Measurements from ENCODE around the gene JUP.

The JUP gene

DNA sequence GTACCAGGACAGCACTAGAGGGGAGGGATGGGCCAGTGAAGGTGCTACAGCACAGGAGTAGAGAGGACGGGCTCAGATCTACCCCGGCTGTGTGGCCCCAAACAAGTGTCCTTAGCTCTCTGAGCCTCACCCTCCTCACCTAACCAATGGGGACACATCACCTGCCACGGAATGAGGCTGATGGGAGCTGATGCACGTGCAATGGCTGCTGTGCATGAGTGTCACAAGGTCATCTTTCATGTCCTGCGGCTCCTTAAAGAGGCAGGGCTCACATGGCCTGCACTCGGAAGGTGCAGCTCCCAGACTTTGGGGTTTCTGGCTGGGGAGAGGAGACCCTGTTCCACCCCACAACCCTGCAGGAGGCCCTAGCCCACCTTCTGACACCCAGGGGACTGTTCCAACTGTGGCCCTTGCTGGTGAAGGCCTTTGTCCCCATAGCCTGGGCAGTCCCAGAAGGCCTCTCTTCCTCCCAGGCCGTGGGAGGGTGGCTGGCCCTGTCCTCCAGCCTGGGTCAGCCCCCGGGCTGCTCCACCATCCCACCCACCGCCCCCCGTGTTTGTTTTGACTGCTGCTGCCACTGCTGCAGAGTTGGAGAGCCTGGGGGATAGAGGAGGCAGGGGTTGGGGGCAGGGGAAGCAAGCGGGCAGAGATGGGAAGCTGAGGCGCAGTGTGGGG is 62.6 kb downstream of the JUP start:
- DNase-seq (ENCODE audit: low spot score), result no peak

DNA sequence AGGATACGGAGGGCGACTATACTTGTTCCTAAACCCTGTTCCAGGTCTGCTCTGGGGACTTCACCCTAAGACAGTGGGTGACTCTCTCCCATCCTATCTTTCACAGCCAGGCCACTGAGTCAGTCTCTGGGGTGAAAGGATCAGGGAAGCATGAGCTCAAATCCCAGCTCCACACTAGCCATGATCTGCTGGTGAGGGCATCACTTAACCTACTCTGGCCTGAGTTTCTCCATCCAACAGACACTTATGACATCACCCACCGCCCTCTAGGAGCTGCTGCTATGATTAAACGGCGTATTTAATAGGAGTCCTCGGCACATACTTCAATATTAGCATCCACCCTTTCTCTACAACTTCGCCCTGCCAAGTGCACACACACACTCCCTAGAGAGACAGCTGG is 64.3 kb downstream of the JUP start:
- DNase-seq (ENCODE audit: low spot score), result no peak

DNA sequence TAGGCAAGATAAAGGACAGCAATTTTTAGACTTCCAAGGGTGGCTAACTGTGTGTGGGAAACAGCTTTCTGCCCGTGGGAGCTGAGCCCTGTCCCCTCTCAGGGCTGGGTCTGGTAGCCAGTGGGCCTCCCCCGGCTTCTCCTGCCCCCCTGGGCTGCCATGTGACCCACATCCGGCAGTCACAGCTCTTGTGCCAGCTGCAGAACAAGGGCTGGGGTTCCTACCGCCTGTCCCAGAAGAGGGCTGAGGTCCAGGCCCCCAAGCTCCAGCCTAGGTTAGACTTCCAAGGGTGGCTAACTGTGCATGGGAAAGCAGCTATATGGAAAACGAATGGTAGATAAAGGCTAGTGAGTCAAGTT is 68.2 kb downstream of the JUP start:
- no peak for DNase-seq (ENCODE audit: low spot score)

DNA sequence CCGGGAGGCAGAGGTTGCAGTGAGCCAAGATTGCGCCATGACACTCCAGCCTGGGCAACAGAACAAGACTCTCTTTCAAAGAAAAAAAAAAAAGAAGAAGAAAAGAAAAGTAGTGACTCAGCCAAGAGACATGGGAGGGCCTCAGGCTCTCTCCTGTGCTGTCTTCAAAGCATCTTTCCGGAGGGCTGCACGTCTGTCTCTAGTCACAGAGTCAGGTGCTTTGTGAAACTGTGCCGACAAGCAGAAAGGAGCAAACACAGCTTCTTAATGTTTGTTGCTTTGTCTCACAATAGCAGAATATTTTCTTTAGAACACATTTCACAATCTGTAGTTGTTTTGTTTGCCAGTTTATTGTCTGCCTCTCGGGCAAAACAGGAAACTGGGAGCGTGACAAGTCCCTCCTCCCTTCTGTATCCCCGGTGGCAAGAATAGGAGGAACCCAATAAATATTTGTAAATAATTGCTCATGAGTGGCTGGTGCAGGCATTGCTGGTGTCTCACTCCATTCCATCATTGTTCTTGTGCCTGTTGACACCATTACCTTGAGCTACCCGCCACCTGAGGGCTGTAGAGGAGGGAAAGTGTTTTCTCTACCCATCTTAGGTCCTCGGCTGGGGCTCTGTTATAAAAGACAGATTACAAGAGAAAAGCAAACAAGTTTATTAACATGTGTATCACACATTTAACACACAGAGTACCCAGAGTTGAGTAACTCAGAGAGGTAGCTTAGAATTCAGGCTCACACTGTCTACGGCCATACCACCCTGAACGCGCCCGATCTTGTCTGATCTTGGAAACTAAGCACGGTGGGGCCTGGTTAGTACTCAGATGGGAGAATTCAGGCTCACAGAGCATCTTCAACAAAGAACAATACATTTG is 68.9 kb downstream of the JUP start:
- peak; percentile 63 for DNase-seq (ENCODE audit: low spot score)

DNA sequence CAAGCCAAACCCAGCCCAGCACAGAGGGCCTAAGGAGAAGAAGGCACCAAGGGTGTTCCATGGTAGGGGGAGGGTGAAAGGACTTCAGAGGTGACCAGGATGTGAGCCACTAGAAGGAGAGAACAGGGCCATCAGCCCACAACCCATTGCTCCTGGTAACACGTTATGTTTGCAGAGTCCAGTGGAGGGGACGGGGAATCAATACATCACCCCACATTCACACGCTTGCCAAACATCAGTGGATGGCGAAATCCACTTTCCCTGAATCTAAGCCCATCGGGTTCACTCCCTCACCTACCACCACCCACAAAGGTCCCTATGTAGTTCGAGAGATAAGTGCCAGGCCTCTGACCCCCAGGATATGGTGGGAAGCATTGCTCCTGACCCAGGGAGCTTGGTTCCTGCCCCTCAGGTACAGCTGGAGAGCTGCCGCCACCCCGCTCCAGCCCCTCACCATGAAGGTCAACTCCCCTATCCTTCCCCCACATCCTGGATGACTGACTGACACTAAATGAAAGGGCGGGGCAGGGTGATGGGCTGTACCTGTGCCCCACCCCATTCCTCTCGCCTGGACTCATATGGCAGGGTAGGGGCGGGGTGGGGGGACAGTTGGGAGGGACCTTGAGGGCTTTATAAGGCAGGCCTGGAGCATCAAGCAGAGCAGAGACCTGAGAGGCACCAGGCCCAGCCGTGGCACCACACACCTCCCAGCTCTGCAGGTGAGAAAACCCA is 74.7 kb downstream of the JUP start, which contains the start of gene GAST:
Gene GAST (plus strand): TSS at position 663 of the 732 bp plus-strand sequence. CDS start 3,106 bp downstream, outside the sequence.
- DNase-seq (ENCODE audit: low spot score), result no peak

DNA sequence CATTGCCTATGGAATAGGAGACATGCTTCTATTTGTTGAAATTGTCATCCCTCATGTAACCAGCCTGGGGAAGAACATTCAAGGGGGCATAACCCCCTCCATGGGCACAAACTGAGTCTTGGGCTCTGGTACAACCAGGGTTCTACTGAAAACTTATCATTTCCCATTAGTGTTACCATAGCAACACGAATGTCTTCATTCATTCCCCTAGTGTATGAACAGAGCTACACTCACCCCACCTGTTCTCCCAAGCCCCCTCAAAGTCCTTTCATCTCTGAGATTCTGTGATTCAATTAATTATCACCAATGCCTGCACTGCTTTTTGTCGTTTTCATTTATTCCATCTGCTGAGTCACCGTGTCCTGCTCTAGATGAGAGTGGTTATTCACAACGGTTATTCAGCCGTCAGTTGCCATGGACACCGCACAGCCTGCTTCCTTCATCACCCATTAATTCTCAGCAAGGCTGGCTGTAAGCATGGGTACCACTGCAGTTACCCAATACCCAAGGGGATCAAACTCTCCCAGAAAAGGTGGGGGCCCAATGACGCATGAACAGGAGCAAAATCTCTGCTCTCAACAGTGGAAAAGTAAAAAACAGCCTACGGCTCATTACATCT is 75.9 kb downstream of the JUP start:
- DNase-seq (ENCODE audit: low spot score), result peak; percentile 79

DNA sequence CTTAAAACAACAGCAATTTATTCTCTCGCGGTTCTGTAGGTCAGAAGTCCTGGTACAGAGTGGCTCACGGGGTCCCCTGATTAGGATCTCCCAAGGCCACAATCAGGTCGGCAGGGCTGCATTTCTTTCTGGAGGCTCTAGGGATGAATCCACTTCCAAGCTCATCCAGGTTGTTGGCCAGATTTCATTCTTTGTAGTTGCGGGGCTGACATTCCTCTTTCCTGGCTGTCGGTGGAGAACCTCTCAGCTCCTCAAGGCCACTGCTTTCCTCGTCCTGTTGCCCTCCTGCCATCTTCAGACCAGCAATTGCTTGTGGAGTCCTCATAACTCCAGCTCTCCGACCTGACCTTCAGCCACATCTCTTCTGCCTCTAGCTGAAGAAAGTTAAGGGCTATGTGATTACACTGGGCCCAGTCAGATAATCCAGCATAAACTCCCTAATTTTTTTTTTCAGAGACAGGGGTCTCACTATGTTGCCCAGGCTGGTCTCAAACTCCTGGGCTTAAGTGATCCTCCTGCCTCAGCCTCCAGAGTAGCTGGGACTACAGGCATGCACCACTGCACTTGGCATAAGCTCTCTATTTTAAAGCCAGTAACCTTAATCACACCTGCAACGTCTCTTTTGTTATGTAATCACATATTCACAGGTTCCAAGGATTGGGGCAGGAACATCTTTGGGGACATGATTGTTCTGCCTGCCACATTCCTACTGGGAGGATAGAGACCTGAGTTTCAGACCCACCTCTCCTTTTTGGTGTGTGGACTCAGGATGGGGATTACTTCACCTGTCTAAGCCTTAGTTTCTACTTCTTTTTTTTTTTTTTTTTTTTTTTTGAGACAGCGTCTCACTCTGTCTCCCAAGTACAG is 78.5 kb downstream of the JUP start:
- DNase-seq (ENCODE audit: low spot score), result no peak

DNA sequence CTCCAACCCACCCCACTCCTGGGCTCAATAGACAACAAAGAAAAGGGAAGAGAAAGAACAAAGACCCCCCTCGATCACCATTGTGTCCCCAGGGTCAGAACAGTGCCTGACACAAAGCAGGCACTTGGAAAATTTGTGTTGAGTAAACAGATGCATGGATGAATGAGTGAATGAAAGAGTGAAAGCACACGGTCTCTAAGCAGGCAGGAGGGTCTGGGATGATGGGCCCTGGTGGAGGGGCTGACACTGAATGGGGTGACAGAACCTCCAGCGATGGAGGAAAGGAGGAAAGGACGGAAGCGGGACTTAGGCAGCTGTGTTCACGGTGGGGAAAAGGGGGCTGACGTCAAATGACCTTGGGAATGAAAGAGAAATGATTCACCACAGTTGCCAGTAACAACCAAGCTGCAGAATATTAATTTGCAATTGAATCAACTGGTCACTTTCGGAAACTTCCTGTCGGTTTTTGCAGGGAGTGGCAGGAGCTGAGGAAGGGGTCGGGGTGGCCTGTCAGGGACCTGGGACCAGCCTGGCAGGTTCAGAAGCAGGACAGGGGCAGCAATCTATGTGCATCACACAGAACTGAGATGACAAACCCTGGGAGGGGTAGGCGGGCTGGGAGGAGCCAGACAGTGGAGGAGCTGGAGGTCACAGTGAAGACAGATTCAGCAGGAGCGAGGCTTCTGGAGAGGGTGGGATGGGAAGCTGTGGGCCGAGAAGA is 81.1 kb downstream of the JUP start:
- peak; percentile 60 for DNase-seq (ENCODE audit: low spot score)

Data from AG20443 (cell line).